ENCODE results near the gene CACHD1. TPM values are rescaled to one million over a fixed set of nuclear protein-coding genes. Genes with fewer than 3 reads are reported as not detected.

The CACHD1 gene
- total RNA-seq, 4 donors from 2014 or later = 1.6 to 3.2 (median 2.2) TPM; not detected in 1

DNA sequence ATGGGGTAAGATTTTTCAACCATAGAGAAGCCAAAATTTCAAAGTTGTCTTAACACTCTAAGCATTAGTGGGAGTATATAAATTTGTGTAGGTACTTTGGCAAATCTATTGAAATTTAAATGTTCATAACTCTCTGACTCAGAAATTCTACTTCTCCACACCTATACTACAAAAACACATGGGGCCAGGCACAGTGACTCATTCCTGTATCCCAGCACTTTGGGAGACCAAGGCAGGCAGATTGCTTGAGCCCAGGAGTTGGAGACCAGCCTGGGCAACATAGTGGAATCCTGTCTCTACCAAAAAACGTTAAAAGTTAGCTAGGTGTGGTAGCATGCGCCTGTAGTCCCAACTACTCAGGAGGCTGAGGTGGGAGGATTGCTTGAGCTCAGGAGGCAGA is 233.7 kb downstream of the CACHD1 start:
- H3K4me1 ChIP-seq = no peaks in the 10 kb centered on the region
- no peaks in the 10 kb centered on the region for H3K27me3 ChIP-seq
- no peak overlapping the region for H3K4me3 ChIP-seq
- in situ Hi-C loops (cut with MboI; ENCODE audit: low pct_ligation_motif_present in 1 of 4, low pct_unique_long_range_greater_than_20kb in 1 of 4, low sequenced_read_pairs in 3 of 4) (no loop called here), intact Hi-C loops (cut with DNase I; ENCODE audit: low total_unique reads) (no loop called here)
- no peak overlapping the region for H3K27ac ChIP-seq
- H3K9me3 ChIP-seq = no peaks in the 10 kb centered on the region
- 60 to 89% methylated on average over 2 of the region's 2 CpGs for WGBS, 2 donors (ENCODE audit: low coverage in 1 of 2)
- no peak for DNase-seq
- H3K36me3 ChIP-seq = no peaks in the 10 kb centered on the region
- TF ChIP-seq POLR2A (IDR thresholded peaks at IDR 0.05) (no peak), EP300 (IDR thresholded peaks at IDR 0.05; ENCODE audit: low read depth) (no peak), POLR2AphosphoS5 (IDR thresholded peaks at IDR 0.05) (no peak)
- TF ChIP-seq, protein P1, sequence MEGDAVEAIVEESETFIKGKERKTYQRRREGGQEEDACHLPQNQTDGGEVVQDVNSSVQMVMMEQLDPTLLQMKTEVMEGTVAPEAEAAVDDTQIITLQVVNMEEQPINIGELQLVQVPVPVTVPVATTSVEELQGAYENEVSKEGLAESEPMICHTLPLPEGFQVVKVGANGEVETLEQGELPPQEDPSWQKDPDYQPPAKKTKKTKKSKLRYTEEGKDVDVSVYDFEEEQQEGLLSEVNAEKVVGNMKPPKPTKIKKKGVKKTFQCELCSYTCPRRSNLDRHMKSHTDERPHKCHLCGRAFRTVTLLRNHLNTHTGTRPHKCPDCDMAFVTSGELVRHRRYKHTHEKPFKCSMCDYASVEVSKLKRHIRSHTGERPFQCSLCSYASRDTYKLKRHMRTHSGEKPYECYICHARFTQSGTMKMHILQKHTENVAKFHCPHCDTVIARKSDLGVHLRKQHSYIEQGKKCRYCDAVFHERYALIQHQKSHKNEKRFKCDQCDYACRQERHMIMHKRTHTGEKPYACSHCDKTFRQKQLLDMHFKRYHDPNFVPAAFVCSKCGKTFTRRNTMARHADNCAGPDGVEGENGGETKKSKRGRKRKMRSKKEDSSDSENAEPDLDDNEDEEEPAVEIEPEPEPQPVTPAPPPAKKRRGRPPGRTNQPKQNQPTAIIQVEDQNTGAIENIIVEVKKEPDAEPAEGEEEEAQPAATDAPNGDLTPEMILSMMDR (IDR thresholded peaks at IDR 0.05) = no peak

- DNase-seq = no peak
- Histone ChIP-seq H3K27ac (no peak overlapping the region), H3K36me3 (no peaks in the 10 kb centered on the region), H3K4me3 (no peak overlapping the region), H3K4me1 (no peaks in the 10 kb centered on the region), H3K27me3 (no peaks in the 10 kb centered on the region), H3K9me3 (no peaks in the 10 kb centered on the region)
- 50 to 71% methylated on average over 1 of the region's 1 CpG for WGBS, 2 donors (ENCODE audit: low coverage in 1 of 2)
- intact Hi-C loops (cut with DNase I; ENCODE audit: low total_unique reads) = no loop called here
- TF ChIP-seq POLR2AphosphoS5 (IDR thresholded peaks at IDR 0.05) (no peak), POLR2A (IDR thresholded peaks at IDR 0.05) (no peak), EP300 (IDR thresholded peaks at IDR 0.05; ENCODE audit: low read depth) (no peak)
- TF ChIP-seq, protein P1 (IDR thresholded peaks at IDR 0.05) = no peak
- in situ Hi-C loops (cut with MboI; ENCODE audit: low pct_ligation_motif_present in 1 of 4, low pct_unique_long_range_greater_than_20kb in 1 of 4, low sequenced_read_pairs in 3 of 4) = no loop called here
Observed at GRCh38 chr1:64705591-64705990, 235.7 kb downstream of the CACHD1 start.

GRCh38 chr1:64711266-64711665 is 241.3 kb downstream of the CACHD1 start:
- in situ Hi-C loops (cut with MboI; ENCODE audit: low pct_ligation_motif_present in 1 of 4, low pct_unique_long_range_greater_than_20kb in 1 of 4, low sequenced_read_pairs in 3 of 4) = no loop called here
- no peaks in the 10 kb centered on the region for H3K36me3 ChIP-seq
- no peak overlapping the region for H3K27ac ChIP-seq
- intact Hi-C loops (cut with DNase I; ENCODE audit: low total_unique reads) = no loop called here
- no peaks in the 10 kb centered on the region for H3K27me3 ChIP-seq
- no peaks in the 10 kb centered on the region for H3K9me3 ChIP-seq
- no peak for DNase-seq
- 17 to 45% methylated on average over 1 of the region's 1 CpG for WGBS, 2 donors (ENCODE audit: low coverage in 1 of 2)
- no peaks in the 10 kb centered on the region for H3K4me1 ChIP-seq
- TF ChIP-seq, protein P1 (IDR thresholded peaks at IDR 0.05) = no peak
- no peak for TF ChIP-seq POLR2A (IDR thresholded peaks at IDR 0.05)
- no peak for TF ChIP-seq POLR2AphosphoS5 (IDR thresholded peaks at IDR 0.05)
- no peak for TF ChIP-seq EP300 (IDR thresholded peaks at IDR 0.05; ENCODE audit: low read depth)
- H3K4me3 ChIP-seq = no peak overlapping the region

DNA sequence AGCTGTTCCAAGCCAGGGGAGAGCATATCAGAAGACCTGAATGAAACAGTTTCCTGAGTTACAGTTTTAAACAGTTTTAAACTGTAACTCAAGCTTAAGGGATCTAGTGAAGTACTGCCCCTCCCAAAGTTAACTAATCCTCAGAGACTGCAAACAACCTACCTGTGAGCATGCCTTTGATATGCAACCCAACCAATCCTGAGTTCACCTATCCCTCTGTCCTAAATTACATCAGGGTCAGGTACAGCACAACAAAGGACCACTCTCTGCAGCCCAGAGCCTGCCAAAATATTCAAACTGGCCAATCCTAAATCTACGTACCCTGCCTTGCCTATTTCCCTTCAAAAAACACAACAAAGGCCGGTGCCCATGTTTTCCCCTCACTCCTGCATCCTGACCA is 242.1 kb downstream of the CACHD1 start:
- Histone ChIP-seq H3K4me1 (no peaks in the 10 kb centered on the region), H3K36me3 (no peaks in the 10 kb centered on the region), H3K9me3 (no peaks in the 10 kb centered on the region), H3K27me3 (no peaks in the 10 kb centered on the region), H3K4me3 (no peak overlapping the region), H3K27ac (no peak overlapping the region)
- TF ChIP-seq POLR2AphosphoS5 (IDR thresholded peaks at IDR 0.05) (no peak), EP300 (IDR thresholded peaks at IDR 0.05; ENCODE audit: low read depth) (no peak), POLR2A (IDR thresholded peaks at IDR 0.05) (no peak)
- TF ChIP-seq, protein P1 (IDR thresholded peaks at IDR 0.05) = no peak
- DNase-seq = no peak
- intact Hi-C loops (cut with DNase I; ENCODE audit: low total_unique reads) (no loop called here), in situ Hi-C loops (cut with MboI; ENCODE audit: low pct_ligation_motif_present in 1 of 4, low pct_unique_long_range_greater_than_20kb in 1 of 4, low sequenced_read_pairs in 3 of 4) (no loop called here)
- 80 to 91% methylated on average over 2 of the region's 2 CpGs for WGBS, 2 donors (ENCODE audit: low coverage in 1 of 2)
